SHP77 treated with DMSO at 0.1 percent for 48 hours (cell line): ENCODE measurements around the gene CELF5.
"Not testable (repeated sequence)": the region's sequence is repeated elsewhere in the genome, so short reads cannot be mapped to it uniquely, and the experiment has no call there.

ENCODE experiments used
- DNase-seq: peaks from one replicate; lab custom pipeline; 2025; lab: John Stamatoyannopoulos, UW

The CELF5 gene

DNA sequence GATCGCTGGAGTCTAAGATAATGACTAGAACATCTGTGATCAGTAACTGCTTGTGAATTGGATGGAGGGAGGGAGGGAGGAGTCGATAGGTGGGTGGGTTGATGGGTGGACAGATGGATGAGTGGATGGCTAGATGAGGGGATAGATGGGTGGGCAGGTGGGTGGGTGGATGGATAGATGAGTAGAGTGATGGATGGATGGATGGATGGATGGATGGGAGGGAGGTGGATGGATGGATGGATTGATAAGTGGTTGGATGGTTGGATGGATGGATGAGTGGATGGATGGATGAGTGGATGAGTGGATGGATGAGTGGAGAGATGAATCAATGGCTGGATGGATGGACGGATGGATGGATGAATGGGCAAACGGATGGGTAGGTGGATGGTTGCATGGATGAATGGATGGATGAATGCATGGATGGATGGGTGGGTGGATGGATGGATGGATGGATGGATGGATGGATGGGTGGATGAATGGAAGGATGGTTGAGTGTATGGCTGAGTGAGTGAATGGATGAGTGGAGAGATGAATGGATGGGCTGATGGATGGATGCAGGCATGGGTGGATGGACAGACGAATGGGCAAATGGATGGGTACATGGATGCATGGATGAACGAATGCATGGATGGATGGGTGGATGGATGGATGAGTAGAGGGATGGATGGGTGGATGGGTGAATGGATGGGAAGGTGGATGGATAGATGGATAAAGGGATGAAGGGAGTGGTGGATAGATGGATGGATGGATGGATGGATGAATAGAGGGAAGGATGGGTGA is 97.9 kb downstream of the CELF5 start:
- no peak for DNase-seq

DNA sequence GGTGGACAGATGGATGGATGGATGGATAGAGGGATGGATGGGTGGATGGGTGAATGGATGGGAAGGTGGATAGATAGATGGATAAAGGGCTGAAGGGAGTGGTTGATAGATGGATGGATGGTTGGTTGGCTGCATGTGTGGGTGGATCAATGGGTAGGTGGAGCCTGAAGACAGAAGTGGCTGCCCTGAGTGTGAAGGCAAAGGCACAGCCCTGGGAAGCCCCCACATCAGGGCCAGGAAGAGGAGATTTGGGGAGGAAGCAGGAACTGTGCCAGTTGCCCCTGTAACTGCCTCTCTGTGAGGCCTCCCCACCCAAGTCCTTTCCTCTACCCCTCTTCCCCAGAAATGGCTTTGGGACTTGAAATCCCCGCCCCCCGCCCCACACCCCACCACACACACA is 98.6 kb downstream of the CELF5 start:
- DNase-seq: no peak

DNA sequence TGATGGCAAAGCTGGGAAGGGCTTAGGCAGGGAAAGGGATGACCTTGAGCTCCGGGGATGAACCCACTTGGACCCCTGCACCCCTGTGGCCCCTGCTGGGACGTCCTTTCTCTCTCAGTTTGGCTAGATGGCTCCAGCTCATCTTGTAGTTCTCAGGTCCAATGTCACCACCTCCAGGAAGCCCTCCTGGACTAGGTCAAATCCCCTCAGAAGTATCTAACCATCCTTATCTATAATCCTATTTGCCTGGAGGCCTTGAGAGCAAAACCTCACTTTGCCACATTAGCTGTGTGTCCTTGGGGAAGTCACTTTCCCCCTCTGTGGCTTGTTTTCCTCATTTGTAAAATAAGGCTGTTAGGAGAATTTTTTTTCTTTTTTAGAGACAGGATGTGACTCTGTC is 99.2 kb downstream of the CELF5 start:
- no peak for DNase-seq

DNA sequence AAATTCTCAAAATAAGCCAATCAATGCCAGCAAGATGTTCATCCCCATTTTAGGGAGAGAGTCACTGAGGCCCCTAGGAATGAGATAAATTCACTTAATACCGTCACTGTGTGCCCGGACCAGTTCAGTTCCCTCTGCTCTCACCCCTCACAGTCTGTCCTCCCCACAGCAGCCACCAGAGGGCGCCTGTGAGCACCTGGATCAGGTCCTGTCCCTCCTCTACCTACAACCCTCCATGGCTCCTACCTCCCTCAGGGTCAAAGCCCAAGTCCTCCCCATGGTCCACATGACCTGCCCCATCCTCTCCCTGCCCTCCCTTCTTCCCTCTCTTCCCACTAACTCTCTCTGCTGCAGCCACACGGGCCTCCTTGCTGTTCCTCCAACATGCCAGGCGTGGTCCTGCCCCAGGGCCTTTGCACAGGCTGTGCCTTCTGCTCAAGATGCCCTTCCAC is 100.0 kb downstream of the CELF5 start:
- no peak for DNase-seq

DNA sequence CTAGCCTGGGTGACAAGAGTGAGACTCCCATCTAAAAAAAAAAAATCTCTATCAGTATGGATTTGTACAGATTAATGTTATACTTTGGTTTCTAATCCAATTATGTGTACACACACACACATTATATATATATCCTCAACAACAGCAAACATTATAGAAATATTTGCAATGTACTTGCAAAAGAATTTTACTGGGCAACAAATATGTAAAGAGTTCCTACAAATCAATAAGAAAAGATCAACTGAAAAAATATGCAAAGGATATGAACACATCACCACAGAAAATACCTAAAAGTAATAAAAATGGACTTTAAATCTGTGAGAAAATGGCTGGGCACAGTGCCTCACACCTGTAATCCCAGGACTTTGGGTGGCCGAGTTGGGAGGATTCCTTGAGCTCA is 101.0 kb downstream of the CELF5 start:
- no peak for DNase-seq

DNA sequence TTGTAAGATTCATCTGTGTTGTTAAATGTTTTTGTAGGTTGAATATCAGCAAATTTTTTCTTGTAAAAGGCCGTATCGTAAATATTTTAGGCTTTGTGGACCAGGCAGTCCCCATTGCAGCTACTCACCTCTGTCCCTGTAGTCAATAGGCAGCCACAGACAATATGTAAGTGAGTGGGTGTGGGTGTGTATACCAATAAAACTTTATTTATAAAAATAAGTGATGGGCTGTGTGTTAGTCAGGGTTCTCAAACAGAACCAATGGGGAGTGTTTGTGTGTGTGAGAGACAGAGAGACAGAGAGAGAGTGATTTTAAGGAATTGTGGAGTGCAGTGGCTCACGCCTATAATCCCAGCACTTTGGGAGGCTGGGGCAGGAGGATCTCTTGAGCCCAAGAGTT is 104.3 kb downstream of the CELF5 start:
- no peak for DNase-seq

DNA sequence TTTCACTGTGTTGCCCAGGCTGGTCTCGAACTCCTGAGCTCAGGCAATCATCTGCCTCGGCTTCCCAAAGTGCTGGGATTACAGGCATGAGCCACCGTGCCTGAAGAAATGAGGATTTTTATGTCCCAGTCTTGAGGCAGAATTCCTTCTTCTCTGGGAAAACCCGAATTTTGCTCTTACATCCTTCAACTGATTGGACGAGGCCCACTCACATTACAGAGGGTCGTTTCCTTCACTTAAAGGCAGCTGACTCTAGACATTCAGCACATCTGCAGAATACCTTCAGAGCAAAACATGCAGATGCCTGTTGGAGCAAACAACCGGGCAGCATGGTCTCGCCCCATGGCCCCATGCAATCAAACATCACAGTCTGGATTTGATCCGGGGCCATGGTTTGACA is 105.6 kb downstream of the CELF5 start:
- DNase-seq: no peak

DNA sequence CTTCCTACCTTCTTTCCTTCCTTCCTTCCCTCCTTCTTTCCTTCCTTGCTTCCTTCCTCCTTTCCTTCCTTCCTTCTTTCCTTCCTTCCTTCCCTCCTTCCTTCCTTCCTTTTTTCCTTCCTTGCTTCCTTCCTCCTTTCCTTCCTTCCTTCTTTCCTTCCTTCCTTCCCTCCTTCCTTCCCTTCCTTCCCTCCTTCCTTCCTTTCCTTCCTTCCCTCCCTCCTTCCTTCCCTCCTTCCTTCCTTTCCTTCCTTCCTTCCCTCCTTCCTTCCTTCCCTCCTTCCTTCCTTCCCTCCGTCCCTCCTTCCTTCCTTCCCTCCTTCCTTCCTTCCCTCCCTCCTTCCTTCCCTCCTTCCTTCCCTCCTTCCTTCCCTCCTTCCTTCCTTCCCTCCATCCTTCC is 107.8 kb downstream of the CELF5 start:
- not testable (repeated sequence) for DNase-seq

DNA sequence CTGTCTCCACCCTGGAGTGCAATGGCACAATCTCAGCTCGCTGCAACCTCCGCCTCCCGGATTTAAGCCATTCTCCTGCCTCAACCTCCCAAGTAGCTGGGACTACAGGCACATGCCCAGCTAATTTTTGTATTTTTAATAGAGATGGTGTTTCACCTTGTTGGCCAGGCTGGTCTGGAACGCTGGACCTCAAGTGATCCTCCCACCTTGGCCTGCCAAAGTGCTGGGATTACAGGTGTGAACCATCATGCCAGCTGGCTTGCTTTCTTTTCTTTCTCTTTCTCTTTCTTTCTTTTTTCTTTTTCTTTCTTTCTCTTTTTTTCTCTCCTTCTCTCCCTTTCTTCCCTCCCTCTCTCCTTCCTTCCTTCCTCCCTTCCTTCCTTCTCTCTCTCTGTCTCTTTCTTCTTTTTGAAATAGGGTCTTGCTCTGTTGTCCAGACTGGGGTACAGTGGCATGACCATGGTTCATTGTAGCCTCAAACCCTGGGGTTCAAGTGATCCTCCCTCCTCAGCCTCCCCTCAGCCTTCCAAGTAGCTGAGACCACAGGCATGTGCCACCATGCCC is 108.6 kb downstream of the CELF5 start:
- DNase-seq: no peak

DNA sequence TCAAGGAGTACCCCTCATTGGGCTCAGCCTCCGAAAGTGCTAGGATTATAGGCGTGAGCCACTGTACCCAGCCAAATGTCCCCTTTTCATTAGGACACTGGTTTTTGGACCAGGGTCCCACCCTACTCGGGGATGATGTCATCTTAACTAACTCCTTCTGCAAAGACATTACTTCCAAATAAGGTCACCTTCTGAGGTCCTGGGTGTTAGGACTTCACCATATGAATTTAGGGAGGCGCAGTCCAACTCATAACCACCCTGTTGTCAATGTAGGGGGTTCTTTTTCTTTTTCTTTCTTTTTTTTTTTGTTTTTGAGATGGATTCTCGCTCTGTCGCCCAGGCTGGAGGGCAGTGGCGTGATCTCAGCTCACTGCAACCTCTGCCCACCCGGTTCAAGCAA is 109.2 kb downstream of the CELF5 start:
- no peak for DNase-seq

DNA sequence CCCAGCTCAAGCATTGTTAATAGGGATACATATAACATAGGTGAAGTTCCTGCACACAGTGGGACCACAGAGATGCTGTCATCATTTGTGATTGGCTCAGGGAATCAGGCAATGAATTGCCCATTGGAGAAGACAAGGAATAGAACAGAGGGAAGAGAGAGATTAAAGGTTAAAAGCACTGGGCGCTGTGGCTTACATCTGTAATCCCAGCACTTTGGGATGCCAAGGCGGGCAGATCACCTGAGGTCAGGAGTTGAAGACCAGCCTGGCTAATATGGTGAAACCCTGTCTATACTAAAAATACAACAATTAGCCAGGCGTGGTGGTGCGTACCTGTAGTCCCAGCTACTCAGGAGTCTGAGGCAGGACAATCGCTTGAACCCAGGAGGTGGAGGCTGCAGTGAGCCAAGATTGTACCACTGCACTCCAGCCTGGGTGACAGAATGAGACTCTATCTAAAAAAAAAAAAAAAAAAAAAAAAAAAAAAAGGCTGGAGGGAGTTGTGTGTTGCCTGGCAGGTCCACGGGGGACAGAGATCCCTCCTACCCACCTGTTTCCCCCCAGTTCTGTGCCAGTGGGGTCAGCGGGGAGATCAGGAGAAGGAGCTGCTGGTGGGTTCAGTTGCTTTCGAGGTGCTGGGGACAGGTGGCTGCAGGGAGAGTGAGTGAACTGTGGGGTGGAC is 110.4 kb downstream of the CELF5 start:
- DNase-seq: not testable (repeated sequence)

DNA sequence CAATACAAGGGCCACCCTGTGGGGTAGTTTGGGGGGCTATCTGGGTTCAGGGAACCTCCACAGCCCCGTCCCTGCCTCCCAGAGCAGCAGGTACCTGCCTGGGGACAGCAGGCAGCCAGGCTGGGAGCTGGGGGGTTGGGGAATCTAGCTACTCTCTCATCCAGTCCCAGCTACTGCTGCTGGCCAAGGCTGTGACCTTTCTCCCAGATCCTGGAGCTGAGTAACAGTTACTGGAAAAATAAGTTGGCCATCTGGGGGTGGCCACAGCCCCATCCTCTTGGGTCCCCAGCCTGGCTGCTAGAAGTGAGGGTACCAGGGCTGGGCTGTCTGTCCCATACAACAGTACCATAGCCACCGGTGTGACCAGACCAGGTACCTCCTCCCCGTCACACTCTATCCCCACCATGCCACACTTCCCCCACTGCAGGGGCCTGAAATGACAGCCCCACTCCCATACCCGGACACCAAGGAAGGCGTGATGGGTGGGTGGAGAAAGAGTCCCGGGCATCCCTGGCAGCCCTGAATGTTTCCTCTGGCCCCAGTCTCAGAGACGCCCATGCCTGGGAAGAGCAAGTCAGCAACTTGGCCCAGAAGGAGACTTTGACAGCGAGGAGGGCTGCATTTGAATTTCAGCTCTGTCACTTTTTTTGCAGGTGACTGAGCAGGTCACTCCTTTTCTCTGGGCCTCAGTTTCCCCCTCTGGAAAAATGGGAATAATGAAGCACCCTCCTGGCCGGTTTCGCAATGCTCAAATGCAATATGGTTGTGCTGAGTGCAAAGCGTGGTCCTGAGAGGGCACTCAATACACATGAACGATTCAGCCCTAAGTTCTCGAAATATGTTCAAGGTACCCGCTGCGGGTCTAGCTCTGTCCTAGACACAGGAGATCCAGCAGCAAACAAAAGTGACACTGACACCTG is 111.2 kb downstream of the CELF5 start:
- no peak for DNase-seq

DNA sequence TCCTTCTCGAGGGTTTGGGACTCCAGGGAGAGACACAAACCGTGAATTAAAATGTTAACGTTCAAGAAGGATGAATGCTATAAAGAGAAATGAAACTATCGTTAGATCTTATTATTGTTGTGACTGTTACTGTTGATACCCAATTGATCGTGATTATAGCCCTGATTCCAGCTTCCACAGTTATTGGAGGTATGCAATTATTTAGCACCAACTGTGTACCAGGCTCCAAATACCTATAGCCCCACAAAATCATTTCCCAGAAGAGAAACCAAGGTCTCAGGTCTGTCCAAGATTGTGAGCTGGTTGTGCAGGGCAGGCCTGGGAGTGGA is 111.9 kb downstream of the CELF5 start:
- no peak for DNase-seq

DNA sequence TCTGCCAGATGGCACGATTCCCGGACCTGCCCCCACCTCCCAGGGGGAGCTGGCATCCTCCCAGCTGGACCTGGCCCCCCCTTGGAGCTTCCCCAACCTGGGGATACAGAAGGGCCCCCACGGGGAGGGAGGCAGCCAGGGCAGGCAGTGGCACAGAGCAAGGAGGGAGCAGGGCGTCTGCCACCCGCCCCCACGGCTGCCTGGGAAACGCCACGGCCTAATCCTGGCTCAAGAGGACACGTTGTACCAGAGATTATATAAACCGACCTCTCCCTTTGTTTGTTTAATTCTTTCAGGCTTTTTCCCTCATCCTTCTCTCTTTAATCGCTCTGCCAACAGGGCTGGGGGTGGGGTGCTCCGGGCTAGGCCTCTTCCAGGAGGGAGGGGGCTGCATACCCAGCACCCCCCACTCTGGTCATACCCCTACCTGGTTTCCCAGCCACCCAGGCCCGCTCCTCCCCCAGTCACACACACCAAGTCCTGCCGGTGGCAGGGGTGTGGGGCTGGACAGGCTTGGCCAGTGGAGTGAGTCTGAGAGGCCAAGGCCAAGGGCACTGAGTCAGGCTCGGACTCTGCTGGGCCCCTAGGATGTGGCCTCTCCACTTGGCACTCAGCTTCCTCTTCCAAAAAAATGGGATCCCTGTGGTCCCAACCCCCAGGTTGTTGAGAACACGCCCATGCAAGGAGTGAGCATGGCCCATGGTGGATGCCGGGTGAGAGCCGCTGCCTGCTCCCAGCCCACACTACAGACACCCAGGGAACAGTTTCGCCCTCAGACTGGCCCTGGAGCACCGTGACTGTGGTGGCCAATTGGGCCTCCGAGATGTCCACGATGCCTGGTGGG is 112.4 kb downstream of the CELF5 start:
- no peak for DNase-seq

DNA sequence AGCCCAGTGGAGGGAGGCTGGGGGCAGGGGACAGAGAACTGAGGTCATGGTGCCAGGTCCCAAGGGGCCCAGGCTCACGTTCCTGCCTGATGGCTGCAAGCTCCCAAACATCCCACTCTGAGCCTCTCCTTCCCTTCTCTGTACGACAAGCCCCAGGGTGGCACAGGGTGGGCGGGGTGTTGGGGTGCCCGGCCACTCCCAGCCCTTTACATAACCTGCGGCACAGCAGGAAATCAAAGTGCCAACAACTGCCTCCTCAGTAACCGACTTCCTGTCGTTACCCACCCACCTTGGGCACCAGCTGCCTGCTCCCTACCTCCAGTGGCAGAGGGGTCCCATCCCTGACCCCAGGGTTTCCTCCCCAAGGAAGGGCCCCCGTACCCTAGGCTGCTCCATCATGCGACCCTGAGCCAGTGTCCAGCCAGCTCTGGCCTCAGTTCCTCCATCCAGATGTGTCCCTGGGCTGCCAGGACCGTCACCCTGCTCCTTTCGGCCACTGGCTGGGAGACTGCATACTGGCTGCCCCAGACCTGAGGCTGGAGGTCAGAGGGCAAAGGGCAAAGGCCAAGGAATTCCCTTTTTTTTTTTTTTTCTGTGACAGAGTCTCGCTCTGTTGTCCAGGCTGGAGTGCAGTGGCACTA is 114.2 kb downstream of the CELF5 start:
- DNase-seq: no peak

DNA sequence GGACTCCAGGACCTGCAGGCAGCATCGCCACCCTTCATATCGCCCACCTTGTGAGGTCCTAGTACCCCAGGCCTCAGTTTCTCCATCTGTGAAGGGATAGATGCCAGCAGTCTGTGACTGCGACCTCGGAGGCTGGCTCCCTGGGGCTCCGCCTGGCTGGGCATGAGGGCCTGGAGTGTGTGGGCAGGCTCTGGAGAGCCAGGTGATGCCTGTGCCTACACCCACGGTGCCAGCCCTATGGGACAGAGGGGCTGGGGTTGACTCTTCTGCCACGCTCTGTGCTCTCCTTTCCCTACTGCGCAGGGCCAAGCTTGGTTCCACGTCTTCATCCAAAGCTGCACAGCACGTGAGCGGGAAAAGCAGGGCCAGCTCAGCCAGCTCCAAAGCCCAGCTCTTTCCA is 115.9 kb downstream of the CELF5 start:
- DNase-seq: no peak

DNA sequence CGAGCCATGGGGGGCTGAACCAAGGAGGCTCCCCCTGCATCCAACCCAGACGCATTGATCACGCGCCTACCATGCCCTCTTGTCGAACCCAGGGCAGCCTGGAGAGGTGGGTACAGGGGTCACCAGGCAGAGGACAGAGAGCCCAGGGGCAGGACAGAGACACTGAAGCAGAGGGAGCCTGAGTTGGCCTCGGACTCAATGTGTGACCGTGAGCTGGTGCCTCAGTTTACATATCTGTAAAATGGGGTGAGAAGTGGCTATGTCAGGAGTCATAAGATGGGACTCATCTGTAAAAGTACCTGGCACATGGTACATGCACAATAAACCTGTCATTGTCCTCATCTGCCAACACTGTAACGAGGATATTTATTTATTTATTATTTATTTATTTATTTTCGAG is 117.8 kb downstream of the CELF5 start:
- DNase-seq: no peak

DNA sequence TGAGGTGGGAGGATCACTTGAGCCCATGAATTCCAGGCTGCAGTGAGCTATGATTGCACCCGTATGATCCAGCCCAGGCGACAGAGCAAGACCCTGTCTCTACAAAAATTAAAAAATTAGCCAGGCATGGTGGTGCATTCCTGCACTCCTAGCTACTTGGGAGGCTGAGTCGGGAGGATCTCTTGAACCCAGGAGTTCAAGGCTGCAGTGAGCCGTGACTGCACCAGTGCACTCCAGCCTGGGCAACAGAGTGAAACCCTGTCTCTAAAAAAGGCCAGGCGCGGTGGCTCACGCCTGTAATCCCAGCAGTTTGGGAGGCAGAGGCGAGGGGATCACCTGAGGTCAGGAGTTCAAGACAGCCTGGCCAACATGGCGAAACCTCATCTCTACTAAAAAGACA is 118.5 kb downstream of the CELF5 start:
- not testable (repeated sequence) for DNase-seq

DNA sequence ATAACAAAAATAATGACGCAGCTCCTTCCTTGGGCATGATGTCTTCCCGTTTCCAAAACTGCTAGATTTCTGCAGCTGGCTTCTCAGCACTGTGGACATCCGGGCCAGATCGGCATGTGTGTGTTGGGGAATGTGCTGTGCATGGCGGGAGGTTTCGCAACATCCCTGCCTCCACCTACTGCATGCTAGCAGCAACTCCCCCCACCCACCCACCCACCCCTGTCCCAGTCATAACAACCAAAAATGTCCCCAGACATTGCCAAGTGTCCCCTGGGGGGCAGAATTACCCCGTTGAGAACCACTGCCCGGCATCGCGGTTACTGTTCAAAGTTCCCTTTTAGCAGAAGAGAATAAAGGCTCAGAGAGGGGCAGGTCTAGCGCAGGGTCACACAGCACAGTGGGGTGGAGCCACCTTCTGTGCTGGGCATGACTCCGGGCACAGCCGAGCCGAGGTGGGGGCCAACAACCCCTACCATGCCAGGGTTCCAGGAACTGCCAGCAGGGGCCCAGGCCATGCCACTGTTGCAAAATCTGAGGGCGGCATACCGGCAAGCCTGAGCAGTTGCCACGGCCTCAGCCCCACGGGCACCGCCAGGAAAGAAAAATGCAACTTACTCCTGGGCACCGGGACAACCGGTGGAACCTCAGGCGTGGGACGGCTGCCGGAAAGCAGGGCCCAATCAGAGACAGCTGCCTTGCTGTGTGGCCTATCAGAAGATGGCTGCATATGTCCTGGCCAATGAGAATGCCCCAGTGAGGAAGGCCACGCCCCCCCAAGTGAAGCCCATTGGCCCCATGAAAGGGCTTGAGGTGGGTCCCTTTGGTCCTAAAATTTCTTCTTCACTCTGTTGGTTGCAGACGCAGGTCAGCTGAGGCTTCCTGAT is 119.4 kb downstream of the CELF5 start:
- DNase-seq: peak; percentile 86
